ENCODE measurements around the gene WBP2NL. TPM values are rescaled to one million over a fixed set of nuclear protein-coding genes. Genes with fewer than 3 reads are reported as not detected.

WBP2NL gene
- total and polyA plus RNA-seq, 2 of the 8 experiments (the other 6 are each of a cell fraction or from before 2014, with no cell fraction given), result not detected

DNA sequence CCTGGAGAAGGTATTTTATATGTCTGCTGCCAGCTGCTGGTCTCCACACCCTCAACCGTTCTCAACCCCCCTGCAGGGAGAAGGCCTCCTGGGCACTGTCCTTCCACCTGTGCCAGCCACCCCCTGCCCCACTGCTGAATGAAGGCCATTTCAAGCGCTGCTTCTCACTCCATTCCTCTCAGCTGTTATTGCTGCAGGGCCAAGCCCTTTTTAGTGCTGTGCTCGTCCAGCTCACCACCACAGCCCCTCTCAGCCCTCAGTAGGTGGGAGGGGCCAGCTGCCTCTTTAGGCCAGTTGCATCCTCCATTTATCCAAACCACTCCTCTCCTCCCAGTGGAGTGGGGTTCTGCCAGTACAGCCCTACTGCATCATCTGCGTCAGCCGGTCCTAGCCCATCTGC is 1.8 kb upstream of the WBP2NL start (continued):
- no peak for TF ChIP-seq GABPA (IDR thresholded peaks at IDR 0.05; ENCODE audit: borderline replicate concordance, insufficient read depth, low read length)

Measured in H1 (cell line).